Daoy (cell line): ENCODE data around the gene GFRA1. TPM values are rescaled to one million over a fixed set of nuclear protein-coding genes. Genes with fewer than 3 reads are reported as not detected.
"Not testable (repeated sequence)": the region's sequence is repeated elsewhere in the genome, so short reads cannot be mapped to it uniquely, and the experiment has no call there.

ENCODE experiments used
- DNase-seq: peaks from one replicate; pipeline ENCODE4 v3.0.0-alpha.2; 2015; ENCODE audit warnings: low read depth
- total RNA-seq: library from RNA; depleted of rRNA; stranded (reverse); fragments of >200 nt; shearing (Covaris generic); gene quantifications from 2 replicates; pipeline ENCODE4 v1.2.3, GENCODE V29; 2014

The GFRA1 gene
- total RNA-seq, 1 experiment from 2014 or later = 1.1 TPM

DNA sequence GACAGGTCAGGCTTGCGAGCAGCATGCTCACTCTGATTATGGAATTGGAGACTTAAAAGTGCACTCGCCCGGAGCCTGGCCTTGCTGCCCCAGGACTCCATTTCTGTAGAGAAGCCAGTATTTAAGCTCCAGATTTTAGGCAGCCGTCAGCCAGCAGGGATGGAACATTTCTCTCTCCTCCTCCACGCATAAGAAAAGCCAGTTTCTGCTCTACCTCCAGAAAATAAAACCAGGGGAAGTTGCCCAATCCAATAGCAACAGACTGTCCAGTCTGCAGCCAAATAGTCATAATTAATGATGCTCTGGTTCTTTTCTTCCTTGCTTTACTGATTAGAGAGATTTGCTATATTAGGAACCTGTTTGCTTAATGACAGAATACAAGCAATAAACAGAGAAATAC is 203.2 kb downstream of the GFRA1 start:
- DNase-seq = no peak

DNA sequence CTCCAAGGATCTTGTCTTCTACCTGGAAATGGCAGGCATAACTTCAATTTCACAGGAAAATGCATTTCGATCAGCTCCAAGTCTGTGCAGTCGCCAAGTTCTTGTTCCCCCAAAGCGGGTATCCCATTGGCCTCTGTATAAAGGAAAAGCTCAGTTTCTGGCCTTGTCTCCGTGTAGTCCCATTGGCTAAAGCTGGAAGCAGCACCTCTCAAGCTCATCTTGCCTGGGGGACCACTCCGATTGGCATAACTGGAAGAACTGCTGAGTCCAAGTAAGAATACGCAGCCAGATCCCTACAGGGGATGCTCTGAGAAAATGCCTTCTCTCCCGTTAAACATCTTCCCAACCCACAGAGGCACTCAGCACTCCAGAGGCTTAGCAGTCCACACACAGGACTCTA is 205.2 kb downstream of the GFRA1 start:
- no peak for DNase-seq

DNA sequence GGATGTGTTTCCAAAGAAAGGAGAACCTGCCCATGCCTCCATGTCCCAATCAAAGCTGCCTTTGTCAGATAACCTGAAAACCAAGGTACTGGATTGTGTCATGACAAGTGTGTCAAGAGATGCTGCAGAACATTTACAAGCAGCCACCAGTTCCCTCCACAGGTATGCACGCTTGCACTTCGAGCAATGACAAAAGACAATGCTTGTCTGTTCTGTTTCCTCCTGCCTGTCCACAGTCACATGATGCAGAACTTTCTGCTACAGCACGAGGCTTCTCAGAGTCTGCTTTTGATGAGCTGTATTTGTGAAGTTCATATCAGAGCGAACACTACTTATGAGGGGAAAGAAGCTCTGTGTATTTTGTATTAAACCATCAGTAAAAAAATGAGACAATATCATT is 209.9 kb downstream of the GFRA1 start:
- DNase-seq = no peak

DNA sequence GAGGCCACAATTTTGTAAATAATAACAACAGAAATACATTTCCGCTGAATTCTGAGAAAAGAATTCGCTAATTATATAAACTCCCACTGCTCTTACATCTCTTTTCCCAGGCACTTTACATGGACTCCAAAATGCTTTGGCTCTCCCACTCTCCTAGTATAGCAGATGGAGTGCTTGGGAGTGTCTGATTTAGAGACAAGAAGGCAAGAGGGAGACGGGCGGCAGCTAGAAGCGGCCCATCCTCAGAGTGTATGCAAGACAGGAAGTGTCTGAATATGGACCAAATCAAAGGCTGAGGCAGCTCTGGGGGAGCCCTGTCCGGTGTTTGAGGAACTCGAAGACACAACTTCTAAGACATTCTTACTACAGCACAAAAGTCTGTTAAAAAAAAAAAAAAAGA is 212.1 kb downstream of the GFRA1 start:
- no peak for DNase-seq

DNA sequence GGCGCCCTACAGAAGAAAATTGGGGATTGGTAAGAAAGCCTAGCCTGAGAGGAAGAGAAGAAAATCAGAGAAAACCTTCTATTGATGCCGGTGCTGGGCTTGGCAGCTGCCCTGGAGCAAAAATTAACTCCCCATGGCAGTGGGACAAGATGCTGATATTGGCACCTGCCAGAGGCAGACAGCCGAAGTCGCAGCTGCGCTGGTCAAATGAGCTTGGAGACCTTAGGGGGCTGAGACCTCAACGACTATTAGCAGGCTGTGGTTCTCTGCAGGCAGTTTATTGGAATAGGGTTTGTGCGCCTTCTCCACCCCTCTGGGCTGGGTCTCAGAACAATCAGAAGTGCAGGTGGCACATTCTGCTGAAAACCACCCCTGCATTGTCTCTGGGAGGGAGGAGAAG is 213.7 kb downstream of the GFRA1 start:
- DNase-seq = no peak

DNA sequence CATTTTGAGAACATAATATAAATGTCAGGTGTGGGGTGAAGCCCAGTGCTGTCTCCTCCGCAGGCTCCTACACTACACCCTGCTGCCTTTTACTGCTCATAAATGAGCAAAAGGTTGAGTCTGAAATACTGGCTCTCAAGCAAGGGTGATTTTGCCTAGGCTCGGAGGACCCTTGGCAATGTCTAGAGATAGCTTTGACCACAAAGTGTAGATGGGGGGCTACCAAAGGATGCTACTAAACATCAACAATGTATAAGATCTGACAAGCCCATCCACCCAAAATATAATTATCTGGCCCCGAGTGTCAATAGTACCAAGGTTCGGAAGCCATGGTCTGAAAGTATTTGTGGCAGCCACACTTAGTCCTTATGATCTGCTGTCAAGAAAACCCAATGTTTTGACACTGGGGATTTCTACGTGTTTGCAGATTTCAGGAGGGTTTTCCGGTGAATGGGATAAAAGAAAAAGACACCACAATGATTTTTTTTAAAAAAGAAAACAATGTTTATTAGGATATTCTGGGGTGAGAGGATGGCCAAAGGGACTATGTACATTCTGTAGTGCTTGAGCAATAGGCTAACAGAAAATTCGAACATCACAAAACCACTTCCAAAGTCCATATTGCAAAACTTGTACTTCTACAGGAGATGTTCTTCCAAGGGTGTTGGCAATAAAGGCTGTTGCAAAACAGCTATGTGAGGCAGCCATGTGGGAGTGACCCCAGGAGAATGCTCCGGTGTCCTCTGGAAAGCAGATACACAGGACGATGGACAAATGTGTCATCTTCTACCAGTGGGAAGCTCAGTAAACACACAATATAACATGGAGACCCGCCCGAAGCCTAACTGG is 216.3 kb downstream of the GFRA1 start:
- no peak for DNase-seq

DNA sequence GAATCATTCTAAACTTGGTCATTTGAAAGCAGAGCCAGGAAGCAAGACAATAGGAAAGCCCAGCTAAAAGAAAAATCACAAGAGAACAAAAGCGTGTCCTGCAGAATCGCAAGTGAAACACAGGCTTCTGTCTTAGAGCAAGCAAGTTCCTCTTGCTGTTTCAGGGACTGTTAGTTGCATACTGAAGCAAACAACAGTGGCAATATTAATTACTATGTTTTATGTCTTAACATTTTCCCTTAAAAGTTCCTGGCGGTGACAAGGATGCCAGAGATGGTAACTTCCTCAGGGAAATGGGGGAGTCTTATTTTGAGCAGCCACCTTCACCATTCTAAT is 217.1 kb downstream of the GFRA1 start:
- no peak for DNase-seq

DNA sequence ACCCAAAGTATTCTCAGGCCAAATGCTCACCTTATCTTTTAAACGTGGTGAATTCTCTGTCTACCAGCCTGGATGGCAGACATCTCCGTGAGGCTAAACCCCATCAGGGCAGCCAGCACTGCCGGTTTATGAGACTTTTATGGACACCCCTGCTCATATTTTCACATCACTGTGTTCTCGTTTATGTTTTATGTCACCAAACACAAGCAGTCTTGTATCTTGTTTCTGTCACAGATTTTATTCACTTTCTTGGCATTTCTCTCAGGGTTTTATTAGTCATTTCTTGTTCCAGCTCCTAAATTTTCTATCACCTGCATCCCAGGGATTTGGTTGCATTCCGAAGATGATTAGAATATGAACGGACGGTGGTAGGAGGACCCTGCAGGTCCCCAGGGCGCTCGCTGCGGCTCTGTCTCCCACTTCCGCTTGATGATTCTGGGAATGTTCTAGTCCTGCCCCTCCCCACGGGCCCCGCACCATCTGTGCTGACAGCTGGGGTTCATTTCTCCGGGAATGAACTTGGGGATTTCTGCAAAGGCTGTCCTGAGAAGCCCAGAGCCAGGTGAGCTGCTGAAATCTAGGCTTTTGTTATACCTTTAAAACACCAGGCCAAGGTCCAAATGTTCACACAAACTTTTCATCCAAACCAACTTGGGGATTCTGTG is 217.6 kb downstream of the GFRA1 start:
- no peak for DNase-seq

DNA sequence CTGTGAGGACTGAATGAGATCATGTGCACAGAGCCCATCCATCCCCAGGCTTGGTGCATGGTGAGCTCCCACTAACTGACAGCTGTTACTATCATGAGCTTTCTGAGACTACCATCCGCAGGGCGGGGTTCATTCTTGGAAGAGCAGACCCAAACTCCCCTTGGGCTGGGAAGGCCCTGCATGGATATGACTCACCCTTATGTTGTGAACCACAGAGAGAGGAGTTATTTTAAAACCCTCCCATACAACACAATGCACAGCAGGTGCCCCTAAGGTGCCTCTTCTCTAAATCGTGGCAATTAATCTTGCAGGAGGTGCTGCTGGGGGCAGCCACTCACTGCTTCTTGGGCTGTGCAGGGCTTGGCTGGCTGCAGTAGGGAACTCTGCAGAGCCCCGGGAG is 219.1 kb downstream of the GFRA1 start:
- peak; percentile 17 for DNase-seq

DNA sequence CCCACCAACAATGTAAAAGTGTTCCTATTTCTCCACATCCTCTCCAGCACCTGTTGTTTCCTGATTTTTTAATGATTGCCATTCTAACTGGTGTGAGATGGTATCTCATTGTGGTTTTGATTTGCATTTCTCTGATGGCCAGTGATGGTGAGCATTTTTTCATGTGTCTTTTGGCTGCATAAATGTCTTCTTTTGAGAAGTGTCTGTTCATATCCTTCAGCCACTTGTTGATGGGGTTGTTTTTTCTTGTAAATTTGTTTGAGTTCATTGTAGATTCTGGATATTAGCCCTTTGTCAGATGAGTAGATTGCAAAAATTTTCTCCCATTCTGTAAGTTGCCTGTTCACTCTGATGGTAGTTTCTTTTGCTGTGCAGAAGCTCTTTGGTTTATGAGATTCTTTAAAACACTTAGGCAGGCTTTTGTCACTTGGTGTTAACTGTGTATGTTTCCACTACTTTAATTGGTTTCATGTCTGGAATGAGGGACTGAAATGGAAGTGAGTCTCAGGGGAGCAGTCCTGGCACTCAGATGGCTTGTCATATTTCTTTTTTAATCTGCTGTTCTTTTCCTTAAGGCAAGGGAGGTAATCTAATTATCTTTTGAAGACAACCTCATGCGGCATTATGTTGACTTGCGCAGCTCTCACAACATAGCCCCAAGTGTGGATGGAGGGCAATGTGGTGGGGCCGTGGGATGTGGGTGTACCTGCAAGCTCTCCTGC is 219.8 kb downstream of the GFRA1 start:
- not testable (repeated sequence) for DNase-seq

DNA sequence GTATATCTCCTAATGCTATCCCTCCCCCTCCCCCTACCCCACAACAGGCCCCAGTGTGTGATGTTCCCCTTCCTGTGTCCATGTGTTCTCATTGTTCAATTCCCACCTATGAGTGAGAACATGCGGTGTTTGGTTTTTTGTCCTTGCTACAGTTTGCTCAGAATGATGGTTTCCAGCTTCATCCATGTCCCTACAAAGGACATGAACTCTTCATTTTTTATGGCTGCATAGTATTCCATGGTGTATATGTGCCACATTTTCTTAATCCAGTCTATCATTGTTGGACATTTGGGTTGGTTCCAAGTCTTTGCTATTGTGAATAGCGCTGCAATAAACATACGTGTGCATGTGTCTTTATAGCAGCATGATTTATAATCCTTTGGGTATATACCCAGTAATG is 220.5 kb downstream of the GFRA1 start:
- not testable (repeated sequence) for DNase-seq

DNA sequence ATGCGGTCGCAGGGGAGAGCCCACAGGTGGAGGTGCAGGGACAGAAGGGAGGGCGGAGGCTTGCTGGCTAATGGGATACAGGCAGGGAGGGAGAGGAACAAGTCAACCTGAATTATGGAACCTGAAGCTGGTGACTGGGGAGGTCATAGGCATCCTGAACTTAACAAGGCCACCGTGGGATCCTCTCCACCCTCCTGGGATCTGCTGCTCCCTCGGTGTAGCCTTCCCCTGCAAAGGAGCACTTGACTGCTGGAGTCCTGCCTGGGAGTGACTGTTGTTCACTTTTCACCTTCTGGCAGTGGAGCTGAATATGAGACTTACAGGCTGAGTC is 223.1 kb downstream of the GFRA1 start:
- no peak for DNase-seq

DNA sequence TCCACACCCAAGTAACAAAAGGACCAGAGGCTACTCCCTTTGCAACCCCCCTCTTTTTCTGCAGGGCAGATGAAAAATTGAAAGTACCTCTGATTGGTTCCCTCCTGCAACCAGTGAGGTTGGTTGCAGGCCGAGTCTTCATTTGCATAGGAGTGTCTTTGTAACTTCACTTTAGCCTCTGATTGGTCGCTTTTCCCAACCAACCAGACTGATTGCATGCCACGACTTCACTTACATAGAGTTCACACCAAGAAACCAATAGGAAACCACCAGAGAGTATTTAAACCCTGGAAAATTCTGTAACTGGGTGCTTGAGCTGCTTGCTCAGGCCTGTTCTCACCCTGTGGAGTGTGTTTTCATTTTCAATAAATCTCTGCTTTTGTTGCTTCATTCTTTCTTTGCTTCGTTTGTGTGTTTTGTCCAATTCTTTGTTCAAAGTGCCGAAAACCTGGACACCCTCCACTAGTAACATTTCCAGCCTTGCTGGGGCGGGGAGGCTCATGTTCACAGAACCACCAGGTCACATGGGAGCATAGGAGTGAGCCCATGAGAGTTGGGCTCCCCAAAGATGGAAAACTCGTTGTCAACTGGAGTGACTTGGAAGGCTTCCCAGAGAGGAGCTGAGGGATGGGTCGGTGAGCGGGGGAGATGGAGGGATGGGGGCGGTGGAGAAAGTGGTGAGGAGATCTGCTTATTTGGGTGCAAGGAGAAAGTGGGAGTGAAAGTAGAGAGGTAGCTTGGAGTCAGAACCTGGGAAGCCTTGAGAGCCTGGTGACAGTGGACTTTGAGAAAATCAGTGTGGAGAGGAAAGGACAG is 223.6 kb downstream of the GFRA1 start:
- no peak for DNase-seq

DNA sequence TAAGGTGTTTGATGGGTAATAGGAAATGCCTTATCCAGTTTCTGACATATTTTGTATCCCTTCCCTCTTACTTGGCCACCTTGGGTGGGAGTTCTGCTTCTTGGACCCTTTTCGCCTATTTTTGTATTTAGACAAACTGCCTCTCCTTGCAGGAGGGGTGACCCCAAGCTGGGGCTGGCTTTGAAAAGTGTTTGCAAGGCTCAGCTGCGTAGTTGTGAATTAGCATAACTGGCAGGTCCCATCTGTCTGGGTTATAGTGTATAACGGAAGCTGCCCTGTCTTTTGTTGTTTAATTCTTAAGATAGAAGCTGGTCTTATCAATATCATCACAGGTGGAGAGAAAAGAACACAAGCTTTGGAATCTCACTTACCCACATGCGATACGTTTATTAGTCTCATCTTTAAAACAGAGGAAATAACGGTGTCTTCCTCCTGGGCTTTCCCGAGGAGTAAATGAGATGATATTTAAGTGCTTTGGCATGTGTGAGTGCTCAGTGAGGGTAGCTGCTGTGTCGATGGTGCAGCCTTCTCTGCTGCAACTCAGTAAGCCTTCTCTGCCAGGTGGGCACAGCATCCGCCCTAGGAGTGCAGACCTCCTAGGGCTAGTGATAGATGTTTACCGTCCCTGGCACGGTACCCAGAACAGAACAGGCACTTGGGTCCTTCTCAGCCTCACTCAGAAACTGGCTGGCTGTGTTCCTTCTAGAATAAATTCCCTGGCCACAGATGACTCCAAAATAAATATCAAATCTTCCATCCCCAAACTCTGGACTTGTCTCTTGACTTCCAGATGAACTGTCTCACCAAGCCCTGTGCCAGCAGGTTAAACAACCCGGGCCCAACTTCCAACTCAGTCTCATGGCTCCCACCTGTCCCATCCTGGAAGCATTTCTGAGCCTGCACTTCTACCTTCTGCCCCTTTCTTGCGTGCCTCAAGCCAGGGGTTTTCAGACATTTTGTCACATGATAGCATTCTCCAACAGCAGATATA is 227.3 kb downstream of the GFRA1 start:
- DNase-seq = no peak

DNA sequence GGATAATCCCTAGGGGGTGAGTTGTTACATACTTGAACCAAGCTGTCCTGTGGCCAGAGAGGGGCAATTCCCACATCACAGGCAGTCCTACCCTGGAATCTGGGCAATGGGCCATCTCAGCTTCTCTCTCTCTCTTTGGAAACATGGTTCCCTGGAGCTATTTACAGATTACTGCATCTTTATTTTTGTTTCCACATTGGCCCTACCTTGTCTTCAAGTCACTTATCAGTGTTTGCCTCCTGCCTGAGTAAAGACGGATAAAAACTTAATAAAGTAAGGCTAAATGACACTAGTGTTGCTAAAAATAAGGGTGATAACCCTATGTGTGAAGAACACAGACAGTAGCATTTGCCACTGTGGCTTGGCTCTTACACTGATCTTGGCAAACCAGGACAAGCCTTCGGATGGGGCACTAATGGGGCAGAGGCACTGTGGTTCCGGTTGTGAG is 228.2 kb downstream of the GFRA1 start:
- DNase-seq = no peak

DNA sequence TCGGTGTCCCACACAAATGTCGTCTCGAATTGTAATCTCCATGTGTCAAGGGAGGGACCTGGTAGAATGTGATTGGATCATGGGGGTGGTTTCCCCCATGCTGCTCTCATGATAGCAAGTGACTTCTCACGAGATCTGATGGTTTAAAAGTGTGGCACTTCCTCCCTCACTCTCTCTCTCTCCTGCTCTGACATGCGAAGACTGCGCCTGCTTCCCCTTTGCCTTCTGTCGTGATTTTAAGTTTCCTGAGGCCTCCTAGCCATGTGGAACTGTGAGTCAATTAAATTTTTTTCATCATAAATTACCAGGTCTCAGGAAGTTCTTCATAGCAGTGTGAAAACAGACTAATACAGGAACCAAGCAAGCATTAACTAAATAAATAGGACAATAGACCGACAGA is 229.1 kb downstream of the GFRA1 start:
- DNase-seq = no peak

DNA sequence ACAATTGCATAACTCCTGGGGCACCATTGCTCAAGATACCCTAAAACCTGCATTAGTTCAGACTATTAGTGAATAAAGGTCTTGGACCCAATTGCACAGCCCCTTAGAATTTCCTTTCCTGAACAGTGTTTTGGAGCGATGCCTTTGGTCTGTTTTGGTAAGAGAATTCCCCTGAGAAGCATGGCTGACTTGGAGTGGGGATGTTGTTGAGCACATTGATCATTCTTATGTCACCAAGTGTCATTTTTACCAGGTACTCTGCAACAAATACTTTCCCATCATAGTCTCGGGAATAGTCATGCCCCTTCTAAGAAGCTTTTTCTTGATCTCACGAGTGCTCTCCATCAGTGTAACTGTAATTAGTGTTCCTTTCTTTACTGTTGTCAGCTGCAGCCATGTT is 229.7 kb downstream of the GFRA1 start:
- DNase-seq = no peak

DNA sequence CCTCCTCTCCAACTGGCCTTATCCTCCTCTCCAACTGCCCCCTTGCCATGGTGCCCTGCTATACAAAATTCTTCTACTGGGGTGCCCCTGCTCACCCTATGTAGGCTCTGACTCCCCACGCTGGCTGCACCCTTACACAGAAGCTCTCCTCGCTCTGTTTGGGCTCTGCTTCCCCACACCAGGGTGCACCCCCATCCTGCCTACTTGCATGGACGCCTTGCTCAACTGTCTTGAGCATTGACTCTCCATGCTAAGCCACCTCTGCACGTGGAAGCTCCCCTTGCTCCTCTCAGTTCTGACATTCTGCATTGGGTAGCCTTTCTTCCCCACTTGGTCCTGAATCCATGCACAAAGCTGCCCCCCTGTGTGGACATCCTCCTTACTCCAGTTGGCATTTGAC is 231.1 kb downstream of the GFRA1 start:
- no peak for DNase-seq

DNA sequence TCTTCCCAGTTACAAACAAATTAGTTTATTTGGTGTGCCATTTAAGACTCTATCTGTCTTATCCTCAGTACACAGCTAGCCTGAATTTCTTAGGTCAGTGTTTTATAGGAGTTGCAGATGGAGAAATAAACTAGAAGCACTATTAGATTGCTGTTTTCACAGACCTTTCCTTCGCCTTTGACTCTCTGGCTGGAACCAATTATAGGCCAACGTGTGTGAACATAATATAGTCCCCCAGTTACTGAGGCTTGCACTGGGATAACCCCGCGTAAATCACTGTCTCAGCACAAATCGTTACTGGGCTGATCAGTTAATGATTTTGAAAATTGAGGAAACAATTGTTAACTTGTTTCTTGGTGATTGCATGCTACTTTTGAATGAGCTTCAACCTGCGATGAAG is 233.4 kb downstream of the GFRA1 start:
- DNase-seq = no peak

DNA sequence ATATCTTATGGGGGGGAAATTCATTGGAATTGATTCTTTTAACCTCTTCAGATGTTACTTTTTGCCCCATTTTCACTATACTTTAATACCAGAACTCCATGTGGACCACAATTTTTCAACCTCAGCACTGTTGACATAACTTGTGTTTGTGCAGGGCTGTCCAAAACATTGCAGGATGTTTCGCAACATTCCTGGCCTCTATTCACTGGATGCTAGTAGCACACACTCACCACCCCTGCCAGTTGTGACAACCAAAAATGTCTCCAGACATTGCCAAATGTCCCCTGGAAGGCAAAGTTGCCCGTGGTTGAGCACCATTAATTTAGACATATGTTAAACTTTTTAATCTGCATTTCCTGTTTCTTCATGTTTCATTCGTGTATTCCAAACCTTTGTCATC is 234.7 kb downstream of the GFRA1 start:
- DNase-seq = no peak

DNA sequence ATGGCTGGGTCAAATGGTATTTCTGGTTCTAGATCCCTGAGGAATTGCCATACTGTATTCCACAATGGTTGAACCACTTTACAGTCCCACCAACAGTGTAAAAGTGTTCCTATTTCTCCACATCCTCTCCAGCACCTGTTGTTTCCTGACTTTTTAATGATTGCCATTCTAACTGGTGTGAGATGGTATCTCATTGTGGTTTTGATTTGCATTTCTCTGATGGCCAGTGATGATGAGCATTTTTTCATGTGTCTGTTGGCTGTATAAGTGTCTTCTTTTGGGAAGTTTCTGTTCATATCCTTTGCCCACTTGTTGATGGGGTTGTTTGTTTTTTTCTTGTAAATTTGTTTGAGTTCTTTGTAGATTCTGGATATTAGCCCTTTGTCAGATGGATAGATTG is 237.6 kb downstream of the GFRA1 start:
- not testable (repeated sequence) for DNase-seq
